ENCODE measurements around the gene SP7.

The SP7 gene

GRCh38 chr12:53308276-53308675 lies 27.9 kb downstream of the SP7 start:
- no peak overlapping the region for H2AFZ ChIP-seq
- H3K27me3 ChIP-seq (ENCODE audit: control insufficient read depth, insufficient read depth, low read length), result no peaks in the 10 kb centered on the region
- H3K4me2 ChIP-seq (ENCODE audit: low read length), result no peak overlapping the region
- no peak overlapping the region for H3K9ac ChIP-seq
- H3K79me2 ChIP-seq, result no peaks in the 10 kb centered on the region
- no peak for TF ChIP-seq CTCF (IDR thresholded peaks at IDR 0.05)
- H3K4me1 ChIP-seq, result no peaks in the 10 kb centered on the region
- no peaks in the 10 kb centered on the region for H3K9me3 ChIP-seq (ENCODE audit: control insufficient read depth, low read length)
- H3K27ac ChIP-seq, result no peak overlapping the region
- no peak overlapping the region for H3K4me3 ChIP-seq (ENCODE audit: low read depth, low read length)
- no peaks in the 10 kb centered on the region for H3K36me3 ChIP-seq (ENCODE audit: control insufficient read depth, insufficient read depth, low read length)

- no peak for TF ChIP-seq CTCF (IDR thresholded peaks at IDR 0.05)
- H3K9me3 ChIP-seq (ENCODE audit: control insufficient read depth, low read length), result no peaks in the 10 kb centered on the region
- no peaks in the 10 kb centered on the region for H3K79me2 ChIP-seq
- H3K9ac ChIP-seq, result no peak overlapping the region
- no peak overlapping the region for H3K4me2 ChIP-seq (ENCODE audit: low read length)
- no peak overlapping the region for H2AFZ ChIP-seq
- no peaks in the 10 kb centered on the region for H3K4me1 ChIP-seq
- H3K27me3 ChIP-seq (ENCODE audit: control insufficient read depth, insufficient read depth, low read length), result no peaks in the 10 kb centered on the region
- no peak overlapping the region for H3K4me3 ChIP-seq (ENCODE audit: low read depth, low read length)
- H3K36me3 ChIP-seq (ENCODE audit: control insufficient read depth, insufficient read depth, low read length), result no peaks in the 10 kb centered on the region
- H3K27ac ChIP-seq, result no peak overlapping the region
Observed at GRCh38 chr12:53306826-53307225, 29.3 kb downstream of the SP7 start.

- Histone ChIP-seq H3K79me2 (peaks cover 5% of the 10 kb centered on the region), H3K9me3 (ENCODE audit: control insufficient read depth, low read length) (no peaks in the 10 kb centered on the region), H3K4me3 (ENCODE audit: low read depth, low read length) (no peak overlapping the region), H3K27me3 (ENCODE audit: control insufficient read depth, insufficient read depth, low read length) (no peaks in the 10 kb centered on the region), H3K4me1 (peaks cover 8% of the 10 kb centered on the region), H3K27ac (no peak overlapping the region), H3K9ac (no peak overlapping the region), H3K36me3 (ENCODE audit: control insufficient read depth, insufficient read depth, low read length) (no peaks in the 10 kb centered on the region), H3K4me2 (ENCODE audit: low read length) (no peak overlapping the region), H2AFZ (no peak overlapping the region)
- no peak for TF ChIP-seq CTCF (IDR thresholded peaks at IDR 0.05)
Observed at GRCh38 chr12:53302903-53303302, 33.3 kb downstream of the SP7 start.

- Histone ChIP-seq H3K36me3 (ENCODE audit: control insufficient read depth, insufficient read depth, low read length) (no peaks in the 10 kb centered on the region), H3K9me3 (ENCODE audit: control insufficient read depth, low read length) (no peaks in the 10 kb centered on the region), H3K27ac (peak overlapping the region; percentile 79), H2AFZ (peak overlapping the region; percentile 85), H3K4me2 (ENCODE audit: low read length) (peak overlapping the region; percentile 98), H3K27me3 (ENCODE audit: control insufficient read depth, insufficient read depth, low read length) (no peaks in the 10 kb centered on the region), H3K4me1 (peaks cover 20% of the 10 kb centered on the region), H3K79me2 (peaks cover 18% of the 10 kb centered on the region), H3K9ac (peak overlapping the region; percentile 30), H3K4me3 (ENCODE audit: low read depth, low read length) (peak overlapping the region; percentile 82)
- no peak for TF ChIP-seq CTCF (IDR thresholded peaks at IDR 0.05)
Observed at GRCh38 chr12:53300187-53300586, 36.0 kb downstream of the SP7 start.

GRCh38 chr12:53299454-53300180 lies 36.5 kb downstream of the SP7 start, which contains the start of gene MYG1:
Gene MYG1, plus strand, starts transcription at chr12:53299695. Its CDS starts 43 bp downstream, at chr12:53299738.
- peaks cover 24% of the 10 kb centered on the region for H3K4me1 ChIP-seq
- peak within 1 kb of the TSS; percentile 79 for H3K27ac ChIP-seq
- no peaks in the 10 kb centered on the region for H3K27me3 ChIP-seq (ENCODE audit: control insufficient read depth, insufficient read depth, low read length)
- no peaks in the 10 kb centered on the region for H3K9me3 ChIP-seq (ENCODE audit: control insufficient read depth, low read length)
- H3K4me3 ChIP-seq (ENCODE audit: low read depth, low read length), result peak within 1 kb of the TSS; percentile 82
- H3K4me2 ChIP-seq (ENCODE audit: low read length), result peak within 1 kb of the TSS; percentile 98
- TF ChIP-seq CTCF (IDR thresholded peaks at IDR 0.05), result no peak
- peak within 1 kb of the TSS; percentile 30 for H3K9ac ChIP-seq
- H3K36me3 ChIP-seq (ENCODE audit: control insufficient read depth, insufficient read depth, low read length), result no peaks in the 10 kb centered on the region
- peak within 1 kb of the TSS; percentile 85 for H2AFZ ChIP-seq
- H3K79me2 ChIP-seq, result peaks cover 23% of the 10 kb centered on the region

Measured in parathyroid adenoma (tissue), 2 donors.